GM13977 (cell line): ENCODE data around the gene SLC24A3.

ENCODE experiments used
- DNase-seq: peaks from one replicate; pipeline ENCODE4 v3.0.0; 2012; ENCODE audit warnings: low spot score
- CTCF ChIP-seq: IDR thresholded peaks from 2 replicates; pipeline ENCODE4 v1.5.1; 2012; ENCODE audit warnings: mild to moderate bottlenecking, control low read depth; ENCODE audit not compliant: insufficient read depth; ENCODE audit errors: extremely low read depth, missing control alignments
- in situ Hi-C: fragments of 300-500 bp; cut with MboI; formaldehyde crosslinking; loops from one replicate; pipeline ENCODE4 v1.12.0; 2022; ENCODE audit warnings: low sequenced_read_pairs, low pct_unique_long_range_greater_than_20kb, mixed read lengths, inconsistent platforms; ENCODE audit not compliant: unreplicated experiment

The SLC24A3 gene

DNA sequence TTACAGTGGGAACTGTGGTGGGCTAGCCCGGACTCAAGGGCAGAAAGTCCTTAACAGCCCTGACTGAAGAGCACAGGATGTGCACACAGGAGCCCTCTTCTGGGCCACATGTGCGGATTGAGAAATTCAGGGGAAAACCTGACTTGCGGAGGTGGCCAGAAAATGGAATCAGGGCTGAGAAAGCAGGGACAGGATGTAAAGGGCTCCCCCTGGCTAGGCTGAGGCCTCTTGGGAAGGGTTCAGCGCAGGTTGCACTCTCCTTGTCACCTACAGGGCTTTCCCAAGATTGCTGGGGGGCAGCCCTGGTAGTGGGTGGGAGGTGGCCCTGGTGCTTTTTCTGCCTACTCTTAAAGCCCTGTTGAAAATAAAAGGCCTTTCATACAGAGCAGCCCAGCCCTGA lies 251.2 kb downstream of the SLC24A3 start:
- no peak for DNase-seq
- in situ Hi-C loops, result no loop called here
- no peak for TF ChIP-seq CTCF

DNA sequence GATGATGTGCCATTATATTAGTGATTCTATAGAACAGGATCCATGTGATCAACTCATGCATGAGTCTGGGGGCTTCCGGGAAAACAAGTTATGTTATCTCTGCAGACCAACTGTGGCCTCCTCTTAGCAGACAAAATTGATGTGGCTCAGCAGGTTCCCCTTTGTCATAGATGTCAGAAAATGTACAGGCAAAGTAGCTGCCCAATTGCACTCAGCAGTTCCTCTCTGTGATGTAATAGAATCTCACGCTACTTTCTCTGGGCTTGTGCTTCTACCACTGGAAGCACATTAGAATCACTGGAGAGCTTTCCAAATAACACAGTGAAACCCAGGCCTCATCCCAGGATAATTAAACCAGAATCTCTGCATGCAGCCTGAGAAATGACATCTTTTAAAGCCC lies 253.1 kb downstream of the SLC24A3 start:
- in situ Hi-C loops, result no loop called here
- no peak for TF ChIP-seq CTCF
- no peak for DNase-seq

- no peak for DNase-seq
- in situ Hi-C loops, result no loop called here
- no peak for TF ChIP-seq CTCF
These were observed 253.9 kb downstream of the SLC24A3 start for GRCh38 chr20:19466206-19466928.

DNA sequence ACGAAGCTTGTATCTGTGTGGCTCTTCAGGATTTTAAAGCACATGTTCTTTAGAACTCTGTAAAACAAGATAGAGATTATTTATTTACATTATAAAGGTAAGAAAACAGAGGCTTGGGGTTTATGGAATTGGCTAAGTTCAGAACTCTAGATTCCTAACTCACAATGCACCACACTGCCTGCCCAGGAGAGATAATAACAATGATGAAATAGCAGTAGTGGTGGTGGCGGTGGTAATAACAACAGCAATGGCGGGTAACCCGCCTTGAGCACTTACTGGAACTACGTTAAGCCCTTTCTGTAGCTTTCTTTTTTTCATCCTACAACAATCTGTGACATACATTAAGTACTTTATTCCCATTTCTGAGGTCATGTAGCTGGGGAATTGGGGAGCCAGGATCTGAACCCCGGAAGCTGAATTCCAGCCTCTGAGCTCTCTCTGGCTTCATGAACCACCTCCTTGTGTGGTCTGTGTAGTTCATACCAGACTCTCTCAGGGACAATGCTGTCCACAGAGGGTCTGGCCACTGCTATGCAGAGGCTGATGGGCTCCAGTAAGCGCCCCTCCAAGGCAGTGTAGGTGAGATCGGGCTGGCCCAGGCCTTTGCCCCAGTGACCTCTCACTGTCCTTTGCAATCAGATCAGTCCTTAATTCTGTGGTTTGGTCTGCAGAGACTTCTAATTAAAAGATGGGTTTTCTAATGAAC lies 260.9 kb downstream of the SLC24A3 start:
- in situ Hi-C loops, result no loop called here
- TF ChIP-seq CTCF, result no peak
- no peak for DNase-seq

DNA sequence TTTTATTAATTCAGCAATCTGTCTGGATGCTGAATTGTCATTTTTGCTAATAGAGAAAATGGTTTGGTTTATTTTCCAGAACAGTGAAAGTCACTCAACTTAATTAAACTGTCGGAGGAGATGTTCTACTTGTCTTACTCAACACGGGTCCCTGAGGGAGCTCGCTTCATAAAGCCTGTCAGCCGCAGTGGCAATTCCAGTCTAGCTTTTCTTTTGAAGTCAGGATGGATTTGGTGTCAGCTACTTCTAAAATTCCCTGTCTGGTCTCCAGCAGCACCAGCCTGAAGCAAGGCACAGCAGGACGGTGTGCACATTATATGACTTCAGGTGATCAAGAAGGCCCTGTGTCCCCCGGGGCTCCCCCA lies 261.5 kb downstream of the SLC24A3 start:
- no peak for DNase-seq
- in situ Hi-C loops, result no loop called here
- no peak for TF ChIP-seq CTCF

- DNase-seq, result no peak
- in situ Hi-C loops, result no loop called here
- TF ChIP-seq CTCF, result no peak
These were observed 266.0 kb downstream of the SLC24A3 start for GRCh38 chr20:19478320-19478895.
